Testis (tissue), 2 donors: ENCODE results near the gene AMDHD2.

Source experiments
- CTCF ChIP-seq, 3 experiments: fragments of 450-650 bp in 2 of 3; fragments of 200-600 bp in 1 of 3; sonication (generic) in 1 of 3; IDR thresholded peaks; one replicate each; pipeline ENCODE4 v1.5.1; 2016 to 2019; ENCODE audit warnings: antibody characterized with exemption in 3 of 3, mild to moderate bottlenecking in 2 of 3, moderate library complexity in 1 of 3
- POLR2A ChIP-seq: fragments of 450-650 bp; IDR thresholded peaks from one replicate; pipeline ENCODE4 v1.6.1; 2017; ENCODE audit warnings: antibody characterized with exemption, mild to moderate bottlenecking, moderate library complexity

GRCh38 chr16:2499454-2499853 lies 20.7 kb upstream of the AMDHD2 start:
- no peak for TF ChIP-seq CTCF (IDR thresholded peaks at IDR 0.05)
- TF ChIP-seq POLR2A, result no peak
